ENCODE measurements around the gene CIPC. TPM values are rescaled to one million over a fixed set of nuclear protein-coding genes. Genes with fewer than 3 reads are reported as not detected.

Gene CIPC, protein sequence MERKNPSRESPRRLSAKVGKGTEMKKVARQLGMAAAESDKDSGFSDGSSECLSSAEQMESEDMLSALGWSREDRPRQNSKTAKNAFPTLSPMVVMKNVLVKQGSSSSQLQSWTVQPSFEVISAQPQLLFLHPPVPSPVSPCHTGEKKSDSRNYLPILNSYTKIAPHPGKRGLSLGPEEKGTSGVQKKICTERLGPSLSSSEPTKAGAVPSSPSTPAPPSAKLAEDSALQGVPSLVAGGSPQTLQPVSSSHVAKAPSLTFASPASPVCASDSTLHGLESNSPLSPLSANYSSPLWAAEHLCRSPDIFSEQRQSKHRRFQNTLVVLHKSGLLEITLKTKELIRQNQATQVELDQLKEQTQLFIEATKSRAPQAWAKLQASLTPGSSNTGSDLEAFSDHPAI
- 10 to 100 TPM; 64.7 to 87.8 TPM for total RNA-seq

DNA sequence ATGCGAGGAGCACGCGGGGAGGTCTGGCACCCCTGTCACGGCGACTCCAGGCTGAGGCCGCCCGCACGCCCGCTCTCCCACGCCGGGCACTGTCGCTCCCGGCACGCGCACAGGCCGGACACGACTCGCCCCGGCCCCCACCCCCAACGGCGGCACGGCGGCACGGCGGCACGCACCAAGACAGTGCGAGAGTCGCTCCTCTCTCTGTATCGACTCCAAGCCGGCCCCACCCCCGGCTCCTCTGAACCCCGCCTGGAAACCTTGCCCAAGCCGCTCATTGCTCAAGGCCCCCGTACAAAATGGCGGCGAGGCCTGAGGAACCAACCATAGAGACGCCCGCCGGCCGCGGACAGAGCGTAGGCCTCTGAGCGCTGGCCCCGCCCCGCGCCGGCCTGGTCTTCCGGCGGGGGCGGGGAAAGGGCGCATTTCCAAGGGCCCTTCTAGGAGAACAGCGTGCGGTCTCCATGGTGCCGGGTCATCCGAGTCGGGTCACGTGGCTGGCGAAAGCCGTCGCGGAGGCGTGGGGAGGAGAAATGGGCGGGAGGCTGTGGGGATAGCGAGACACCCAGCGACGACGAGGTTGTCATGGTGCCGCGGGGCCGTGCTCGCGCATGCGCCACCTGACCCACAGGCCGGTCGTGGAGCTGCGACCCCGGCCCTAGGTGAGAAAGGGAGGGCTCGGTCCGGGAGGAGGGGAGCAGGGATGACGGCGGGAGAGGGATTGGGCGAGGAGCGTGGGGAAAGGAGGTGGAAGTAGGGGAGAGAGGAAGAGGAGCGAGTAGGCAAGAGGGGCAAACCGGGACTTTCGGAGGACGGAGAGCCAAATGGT, at the start of gene CIPC:
Gene CIPC (plus strand): TSS at position 559 of the 829 bp plus-strand sequence. CDS start 7,451 bp downstream, outside the sequence.
- DNase-seq (ENCODE audit: low spot score): peak; percentile 100
- H3K4me1 ChIP-seq: peaks cover 0 to 59% of the 10 kb centered on the region in 2 donors
- H3K9me3 ChIP-seq: no peaks in the 10 kb centered on the region
- TF ChIP-seq, protein P1, sequence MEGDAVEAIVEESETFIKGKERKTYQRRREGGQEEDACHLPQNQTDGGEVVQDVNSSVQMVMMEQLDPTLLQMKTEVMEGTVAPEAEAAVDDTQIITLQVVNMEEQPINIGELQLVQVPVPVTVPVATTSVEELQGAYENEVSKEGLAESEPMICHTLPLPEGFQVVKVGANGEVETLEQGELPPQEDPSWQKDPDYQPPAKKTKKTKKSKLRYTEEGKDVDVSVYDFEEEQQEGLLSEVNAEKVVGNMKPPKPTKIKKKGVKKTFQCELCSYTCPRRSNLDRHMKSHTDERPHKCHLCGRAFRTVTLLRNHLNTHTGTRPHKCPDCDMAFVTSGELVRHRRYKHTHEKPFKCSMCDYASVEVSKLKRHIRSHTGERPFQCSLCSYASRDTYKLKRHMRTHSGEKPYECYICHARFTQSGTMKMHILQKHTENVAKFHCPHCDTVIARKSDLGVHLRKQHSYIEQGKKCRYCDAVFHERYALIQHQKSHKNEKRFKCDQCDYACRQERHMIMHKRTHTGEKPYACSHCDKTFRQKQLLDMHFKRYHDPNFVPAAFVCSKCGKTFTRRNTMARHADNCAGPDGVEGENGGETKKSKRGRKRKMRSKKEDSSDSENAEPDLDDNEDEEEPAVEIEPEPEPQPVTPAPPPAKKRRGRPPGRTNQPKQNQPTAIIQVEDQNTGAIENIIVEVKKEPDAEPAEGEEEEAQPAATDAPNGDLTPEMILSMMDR (IDR thresholded peaks at IDR 0.05): no peak
- peak within 1 kb of the TSS; percentile 74 to 80 for H3K4me3 ChIP-seq
- peak within 1 kb of the TSS; percentile 96 to 97 for H3K27ac ChIP-seq
- no peaks in the 10 kb centered on the region for H3K36me3 ChIP-seq
- no peaks in the 10 kb centered on the region for H3K27me3 ChIP-seq

DNA sequence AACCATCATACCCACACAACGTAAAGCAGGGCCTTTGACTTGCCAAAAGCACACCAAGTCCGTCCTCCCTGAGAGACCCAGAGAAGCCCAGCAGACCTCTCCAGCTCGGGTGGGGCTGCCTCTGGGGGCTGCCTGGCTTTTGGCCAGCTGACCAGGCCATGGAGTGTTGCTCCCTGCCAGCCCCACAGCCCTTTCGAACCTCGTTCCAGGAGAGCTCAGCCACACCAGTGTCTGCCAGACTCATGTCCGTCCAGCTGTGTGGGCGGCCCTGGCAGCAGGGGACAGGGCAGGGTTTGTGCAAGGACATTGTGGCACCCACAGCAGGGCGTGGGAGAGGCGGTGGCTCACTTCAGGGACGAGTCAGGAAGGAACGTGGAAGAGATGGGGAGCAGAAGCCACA, 46.9 kb upstream of the CIPC start:
- TF ChIP-seq, protein P1 (IDR thresholded peaks at IDR 0.05): no peak
- DNase-seq (ENCODE audit: low spot score): peak; percentile 88
- peak overlapping the region; percentile 85 for H3K27ac ChIP-seq
- peaks cover 0 to 39% of the 10 kb centered on the region in 2 donors for H3K4me1 ChIP-seq
- peaks cover 0 to 4% of the 10 kb centered on the region in 2 donors for H3K9me3 ChIP-seq
- H3K36me3 ChIP-seq: no peaks in the 10 kb centered on the region
- H3K27me3 ChIP-seq: no peaks in the 10 kb centered on the region
- no peak overlapping the region for H3K4me3 ChIP-seq

DNA sequence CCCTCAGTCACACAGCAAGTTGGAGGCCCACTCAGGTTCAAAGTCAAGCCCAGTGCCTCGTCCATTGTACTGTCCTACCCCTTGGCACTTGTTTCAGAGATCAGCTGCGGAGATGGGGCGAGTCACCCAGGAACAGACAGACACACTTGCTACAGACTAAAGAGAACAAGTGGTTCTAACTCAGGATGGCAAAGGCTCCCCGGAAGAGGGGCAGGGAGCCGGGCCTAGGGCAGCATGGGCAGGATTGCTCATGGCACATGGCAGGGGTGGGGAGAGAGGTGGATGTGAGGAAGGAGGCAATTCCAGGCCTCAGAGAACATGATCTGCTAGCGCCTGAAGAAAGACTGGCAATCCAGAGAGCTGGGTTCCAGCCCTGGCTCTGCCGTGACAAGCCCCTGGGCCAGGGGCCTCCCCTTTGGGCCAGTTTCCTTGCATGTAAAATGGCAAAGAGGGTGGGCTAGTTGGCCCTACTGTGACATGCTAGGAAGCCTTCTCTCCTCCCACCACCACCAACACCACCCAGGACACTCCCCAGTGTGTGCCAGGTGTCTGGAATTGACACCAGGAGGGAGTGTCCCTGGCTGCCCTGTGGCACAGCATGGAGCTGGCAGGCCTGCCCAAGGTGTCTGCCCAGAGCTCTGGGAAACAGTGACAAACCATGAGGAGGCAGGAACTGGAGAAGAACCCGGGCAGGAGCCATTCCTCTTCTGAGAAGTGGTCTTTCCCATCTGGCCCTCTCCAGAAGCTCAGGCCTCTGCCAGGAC, 45.6 kb upstream of the CIPC start:
- no peak for DNase-seq (ENCODE audit: low spot score)
- peak overlapping the region; percentile 85 for H3K27ac ChIP-seq
- TF ChIP-seq, protein P1 (IDR thresholded peaks at IDR 0.05): no peak
- peaks cover 0 to 30% of the 10 kb centered on the region in 2 donors for H3K4me1 ChIP-seq
- no peak overlapping the region for H3K4me3 ChIP-seq
- no peaks in the 10 kb centered on the region for H3K36me3 ChIP-seq
- H3K9me3 ChIP-seq: peaks cover 0 to 8% of the 10 kb centered on the region in 2 donors
- no peaks in the 10 kb centered on the region for H3K27me3 ChIP-seq

DNA sequence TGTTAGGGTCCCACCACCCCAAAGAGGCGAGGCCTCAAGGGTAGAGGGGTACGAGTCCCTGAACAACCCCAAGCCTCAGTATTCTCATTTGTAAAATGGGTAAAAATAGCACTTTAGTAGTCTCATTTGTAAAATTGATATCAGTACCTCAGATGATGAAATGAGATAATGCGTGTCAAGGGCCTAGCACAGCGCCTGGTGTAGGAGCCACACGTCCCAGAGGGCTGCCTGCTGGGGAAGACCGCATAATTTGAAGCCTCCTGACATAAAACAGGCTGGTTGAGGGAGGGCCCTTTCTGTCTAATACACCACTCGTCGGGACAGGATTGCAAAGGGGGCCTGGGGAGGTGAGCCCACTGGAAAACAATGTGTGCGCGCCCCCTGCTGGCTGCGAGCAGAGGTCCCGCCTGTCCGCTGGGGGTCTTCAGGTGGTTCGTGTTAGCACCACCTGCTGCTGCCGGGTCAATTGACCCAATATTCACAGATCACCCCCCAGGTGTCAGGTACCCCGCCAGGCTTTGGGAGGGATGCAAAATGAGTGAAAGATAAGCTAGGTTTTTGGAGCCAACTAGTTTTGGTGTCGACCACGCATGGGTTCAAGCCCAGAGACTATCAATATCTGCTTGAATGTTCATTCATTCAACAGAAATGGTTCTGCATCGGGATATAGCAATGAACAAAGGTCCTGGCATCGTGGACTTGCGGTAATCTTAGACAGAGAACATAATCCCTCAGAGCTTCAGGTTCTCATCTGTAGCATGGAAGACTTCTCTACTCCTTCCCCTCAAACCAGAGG, 44.8 kb upstream of the CIPC start:
- Histone ChIP-seq H3K27me3 (no peaks in the 10 kb centered on the region), H3K4me3 (no peak overlapping the region), H3K4me1 (peaks cover 0 to 30% of the 10 kb centered on the region in 2 donors), H3K9me3 (peaks cover 0 to 8% of the 10 kb centered on the region in 2 donors), H3K36me3 (no peaks in the 10 kb centered on the region), H3K27ac (peak overlapping the region; percentile 85)
- no peak for DNase-seq (ENCODE audit: low spot score)
- TF ChIP-seq, protein P1 (IDR thresholded peaks at IDR 0.05): peak; percentile 69 to 94

DNA sequence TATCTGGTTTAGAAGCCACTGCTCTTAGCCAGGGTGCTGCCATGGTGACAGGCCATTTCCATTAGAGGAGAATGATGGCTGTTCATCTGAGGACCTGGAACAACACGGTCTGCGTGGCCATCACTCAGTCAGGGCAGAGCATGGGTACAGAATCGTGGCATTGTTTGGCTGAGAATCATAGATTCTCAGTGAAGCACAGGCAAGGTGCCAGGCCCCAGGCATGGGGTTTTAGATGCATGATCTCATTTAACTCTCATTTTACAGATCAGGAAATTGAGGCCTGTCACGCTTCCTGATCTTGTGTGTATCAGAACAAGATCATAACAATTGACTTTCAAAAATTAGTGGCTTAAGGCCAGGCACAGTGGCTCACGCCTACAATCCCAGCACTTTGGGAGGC, 42.8 kb upstream of the CIPC start:
- H3K27ac ChIP-seq: peak overlapping the region in 1 of 2 donors; percentile 35
- no peaks in the 10 kb centered on the region for H3K36me3 ChIP-seq
- H3K4me1 ChIP-seq: peaks cover 0 to 28% of the 10 kb centered on the region in 2 donors
- peaks cover 0 to 8% of the 10 kb centered on the region in 2 donors for H3K9me3 ChIP-seq
- H3K27me3 ChIP-seq: no peaks in the 10 kb centered on the region
- H3K4me3 ChIP-seq: no peak overlapping the region
- TF ChIP-seq, protein P1 (IDR thresholded peaks at IDR 0.05): no peak
- DNase-seq (ENCODE audit: low spot score): no peak

Data from right atrium auricular region (tissue), 2 donors.